GM18951 (cell line): ENCODE results near the gene KCNJ9.
"Not testable (repeated sequence)": the region's sequence is repeated elsewhere in the genome, so short reads cannot be mapped to it uniquely, and the experiment has no call there.

Source experiments
- POLR2A ChIP-seq: IDR thresholded peaks from 4 replicates; pipeline ENCODE4 v1.6.1; 2011; ENCODE audit warnings: mild to moderate bottlenecking; ENCODE audit not compliant: insufficient read length, insufficient read depth; ENCODE audit errors: extremely low read depth
- in situ Hi-C: fragments of 300-500 bp; cut with MboI; formaldehyde crosslinking; loops from one replicate; pipeline ENCODE4 v1.12.0; 2022; ENCODE audit warnings: low sequenced_read_pairs, mixed read lengths, inconsistent platforms; ENCODE audit not compliant: unreplicated experiment

The KCNJ9 gene

GRCh38 chr1:160120797-160121196, 39.5 kb downstream of the KCNJ9 start:
- TF ChIP-seq POLR2A, result no peak
- in situ Hi-C loops, result no loop called here

- no peak for TF ChIP-seq POLR2A
- in situ Hi-C loops, result no loop called here
Measured at GRCh38 chr1:160121388-160121787, 40.0 kb downstream of the KCNJ9 start.

- TF ChIP-seq POLR2A, result no peak
- in situ Hi-C loops, result no loop called here
Measured at GRCh38 chr1:160122978-160123495, 41.7 kb downstream of the KCNJ9 start.

GRCh38 chr1:160123726-160124125, 42.4 kb downstream of the KCNJ9 start:
- in situ Hi-C loops, result no loop called here
- TF ChIP-seq POLR2A, result no peak

GRCh38 chr1:160124705-160125478, 43.6 kb downstream of the KCNJ9 start:
- no peak for TF ChIP-seq POLR2A
- in situ Hi-C loops, result no loop called here

- TF ChIP-seq POLR2A, result no peak
- in situ Hi-C loops, result no loop called here
Measured at GRCh38 chr1:160125746-160126145, 44.4 kb downstream of the KCNJ9 start.

GRCh38 chr1:160126342-160126741, 45.0 kb downstream of the KCNJ9 start:
- in situ Hi-C loops, result not testable (repeated sequence)

GRCh38 chr1:160127381-160127780, 46.0 kb downstream of the KCNJ9 start:
- in situ Hi-C loops, result no loop called here
- TF ChIP-seq POLR2A, result no peak

GRCh38 chr1:160127865-160128523, 46.7 kb downstream of the KCNJ9 start:
- in situ Hi-C loops, result no loop called here
- TF ChIP-seq POLR2A, result no peak

- no peak for TF ChIP-seq POLR2A
- in situ Hi-C loops, result no loop called here
Measured at GRCh38 chr1:160128636-160129035, 47.3 kb downstream of the KCNJ9 start.

- in situ Hi-C loops, result no loop called here
- TF ChIP-seq POLR2A, result no peak
Measured at GRCh38 chr1:160129046-160129445, 47.7 kb downstream of the KCNJ9 start.

- in situ Hi-C loops, result no loop called here
- no peak for TF ChIP-seq POLR2A
Measured at GRCh38 chr1:160129558-160129957, 48.2 kb downstream of the KCNJ9 start.

- in situ Hi-C loops, result no loop called here
- no peak for TF ChIP-seq POLR2A
Measured at GRCh38 chr1:160129966-160130365, 48.6 kb downstream of the KCNJ9 start.

- TF ChIP-seq POLR2A, result no peak
- in situ Hi-C loops, result no loop called here
Measured at GRCh38 chr1:160130486-160130885, 49.1 kb downstream of the KCNJ9 start.
